ENCODE measurements around the gene ROBO1.
"Not testable (repeated sequence)": the region's sequence is repeated elsewhere in the genome, so short reads cannot be mapped to it uniquely, and the experiment has no call there.

Gene ROBO1

GRCh38 chr3:78762121-78762520 lies 1005.7 kb downstream of the ROBO1 start:
- no peak for DNase-seq

GRCh38 chr3:78761126-78761525 lies 1006.7 kb downstream of the ROBO1 start:
- DNase-seq = no peak

GRCh38 chr3:78757731-78758130 lies 1010.1 kb downstream of the ROBO1 start:
- DNase-seq = no peak

GRCh38 chr3:78754066-78754743 lies 1013.6 kb downstream of the ROBO1 start:
- DNase-seq = no peak

GRCh38 chr3:78751266-78751665 lies 1016.5 kb downstream of the ROBO1 start:
- no peak for DNase-seq

- not testable (repeated sequence) for DNase-seq
Measured at GRCh38 chr3:78750291-78750690, 1017.5 kb downstream of the ROBO1 start.

- no peak for DNase-seq
Measured at GRCh38 chr3:78749056-78749455, 1018.7 kb downstream of the ROBO1 start.

- DNase-seq = no peak
Measured at GRCh38 chr3:78745847-78746246, 1022.0 kb downstream of the ROBO1 start.

- no peak for DNase-seq
Measured at GRCh38 chr3:78742491-78742890, 1025.3 kb downstream of the ROBO1 start.

- no peak for DNase-seq
Measured at GRCh38 chr3:78742041-78742440, 1025.8 kb downstream of the ROBO1 start.

GRCh38 chr3:78741066-78741645 lies 1026.6 kb downstream of the ROBO1 start:
- DNase-seq = no peak

- no peak for DNase-seq
Measured at GRCh38 chr3:78738833-78739232, 1029.0 kb downstream of the ROBO1 start.

- no peak for DNase-seq
Measured at GRCh38 chr3:78737988-78738387, 1029.8 kb downstream of the ROBO1 start.

- DNase-seq = no peak
Measured at GRCh38 chr3:78736863-78737262, 1030.9 kb downstream of the ROBO1 start.

- DNase-seq = no peak
Measured at GRCh38 chr3:78734048-78734637, 1033.7 kb downstream of the ROBO1 start.

GRCh38 chr3:78732893-78733292 lies 1034.9 kb downstream of the ROBO1 start:
- no peak for DNase-seq

- DNase-seq = no peak
Measured at GRCh38 chr3:78732471-78732870, 1035.3 kb downstream of the ROBO1 start.

GRCh38 chr3:78729946-78730345 lies 1037.9 kb downstream of the ROBO1 start:
- no peak for DNase-seq

GRCh38 chr3:78728406-78729145 lies 1039.2 kb downstream of the ROBO1 start:
- no peak for DNase-seq

GRCh38 chr3:78726545-78726944 lies 1041.3 kb downstream of the ROBO1 start:
- DNase-seq = no peak

GRCh38 chr3:78725703-78726246 lies 1042.0 kb downstream of the ROBO1 start:
- DNase-seq = no peak

GRCh38 chr3:78724859-78725258 lies 1042.9 kb downstream of the ROBO1 start:
- no peak for DNase-seq

- not testable (repeated sequence) for DNase-seq
Measured at GRCh38 chr3:78724364-78724763, 1043.4 kb downstream of the ROBO1 start.
